IPS DF 4.7 (cell line): ENCODE measurements around the gene GP1BB.

Experiments used
- DNase-seq: peaks from one replicate; pipeline ENCODE4 v3.0.0-alpha.2; 2013; ENCODE audit warnings: low spot score; ENCODE audit errors: extremely low read depth

GP1BB gene

DNA sequence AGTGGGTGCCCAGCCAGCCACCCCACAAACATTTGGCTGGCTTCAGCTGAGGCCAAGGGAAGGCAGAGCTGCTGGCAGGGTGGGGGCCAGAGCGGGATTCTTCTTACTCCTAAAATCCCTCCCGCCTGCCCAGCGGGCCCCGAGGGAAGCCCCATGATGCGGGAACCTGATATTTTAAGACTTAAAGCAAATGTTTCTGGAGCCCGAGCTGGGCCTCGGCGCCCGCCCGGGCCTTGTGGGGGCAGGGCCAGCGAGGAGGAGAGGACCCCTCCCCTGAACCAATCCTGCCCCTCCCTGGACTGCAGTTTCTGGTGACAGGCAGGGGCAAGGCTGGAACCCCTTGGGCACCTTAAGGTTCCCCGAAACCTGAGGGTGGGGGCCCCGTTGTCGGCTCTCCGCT lies 17.2 kb downstream of the GP1BB start:
- no peak for DNase-seq

GRCh38 chr22:19741053-19741452 lies 17.7 kb downstream of the GP1BB start:
- no peak for DNase-seq

GRCh38 chr22:19742160-19743066 lies 19.1 kb downstream of the GP1BB start:
- DNase-seq: no peak

DNA sequence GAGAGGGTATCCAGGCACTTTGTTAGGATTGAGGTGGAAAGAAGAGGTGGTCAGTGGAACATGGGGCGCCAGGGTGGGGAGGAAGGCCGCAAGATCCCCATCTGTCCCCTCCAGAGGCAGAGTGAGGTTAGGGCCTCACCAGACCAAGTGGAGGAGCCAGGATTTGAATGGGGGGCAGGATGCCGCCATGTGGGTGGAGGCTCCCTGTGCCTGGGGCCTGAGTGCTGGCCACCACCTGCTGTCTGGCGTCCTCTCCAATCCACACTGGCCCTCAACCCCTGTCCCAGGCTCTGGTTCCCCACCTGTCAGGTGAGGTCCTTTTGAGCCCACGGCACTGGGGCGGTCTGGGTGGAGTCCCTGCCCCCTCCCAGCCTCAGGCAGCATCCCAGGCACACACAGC lies 19.7 kb downstream of the GP1BB start:
- DNase-seq: no peak

GRCh38 chr22:19743651-19744050 lies 20.3 kb downstream of the GP1BB start:
- no peak for DNase-seq

DNA sequence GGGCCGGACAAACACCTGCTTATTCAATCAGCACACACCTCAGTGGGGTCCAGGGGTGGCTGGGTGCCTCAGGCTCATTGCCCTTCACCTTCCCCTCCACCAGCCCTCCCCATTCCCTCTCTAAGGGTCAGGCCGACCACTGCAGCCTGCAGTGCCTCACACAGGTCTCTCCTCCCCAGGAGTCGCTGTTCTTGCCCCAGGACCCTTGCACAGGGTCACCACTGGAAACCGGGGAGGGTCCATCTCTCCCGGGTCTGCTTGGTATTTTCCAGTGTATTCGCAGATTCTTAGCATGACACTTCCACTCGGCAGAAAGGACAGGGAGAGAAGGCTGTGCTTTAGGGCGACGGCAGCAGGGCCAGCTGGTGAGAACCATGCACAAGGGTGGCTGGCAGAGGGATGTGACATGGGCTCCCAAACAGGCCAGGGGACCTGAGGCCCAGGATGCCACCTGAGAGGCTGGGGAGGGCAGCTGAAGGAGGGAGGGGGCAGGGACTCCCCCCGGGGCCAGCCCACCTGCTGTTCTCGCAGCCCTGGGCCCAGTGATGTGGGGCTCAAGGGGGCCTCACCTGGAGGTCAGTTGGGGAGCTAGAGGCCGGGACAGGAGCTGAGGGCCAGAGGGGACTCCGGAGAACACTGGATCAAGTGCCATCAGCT lies 21.1 kb downstream of the GP1BB start:
- no peak for DNase-seq

DNA sequence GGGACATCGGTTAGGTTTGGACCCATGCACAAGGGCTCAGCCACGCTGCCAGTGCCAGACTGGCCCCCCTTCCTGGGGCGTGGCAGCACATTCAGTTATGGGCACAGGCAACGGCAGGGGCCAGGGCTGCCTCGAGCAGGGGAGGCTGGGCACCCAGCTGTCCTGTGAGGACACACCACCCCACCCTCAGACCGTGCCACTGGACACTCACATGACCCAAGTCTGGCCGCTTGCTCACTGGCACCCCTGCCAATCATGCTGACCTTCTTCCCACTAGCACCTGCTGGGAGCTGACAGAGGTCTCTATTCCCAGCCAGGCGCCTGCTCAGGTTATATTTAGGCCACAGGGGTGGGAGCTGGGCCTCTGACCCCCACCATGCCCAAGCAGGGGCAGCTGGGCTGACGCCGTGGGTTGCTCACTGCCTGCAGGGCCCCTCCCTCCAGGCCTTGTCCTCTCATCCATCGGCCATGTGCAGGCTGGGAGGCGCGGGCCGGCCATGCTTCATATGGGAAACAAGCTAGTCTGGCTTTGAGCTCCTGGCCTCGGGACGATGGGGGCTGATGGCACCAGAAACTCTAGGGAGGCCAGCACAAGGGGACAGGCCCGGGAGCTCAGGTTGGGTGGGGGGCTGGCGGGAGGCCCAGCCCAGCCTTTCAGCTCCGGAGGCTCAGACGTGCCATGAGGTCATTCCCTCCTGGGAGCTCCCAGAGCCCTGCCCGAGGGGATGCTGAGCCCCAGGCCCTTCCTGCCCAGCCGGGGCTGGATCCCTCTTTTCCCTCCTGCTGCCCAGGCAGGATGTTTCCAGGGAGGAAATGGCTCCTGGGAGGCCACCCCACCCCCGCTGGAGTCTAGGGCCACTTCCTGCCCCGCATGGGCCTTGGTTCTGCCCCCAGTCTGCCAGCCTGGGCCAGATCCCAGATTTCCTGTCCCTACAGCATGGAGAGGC lies 22.1 kb downstream of the GP1BB start:
- DNase-seq: no peak

GRCh38 chr22:19746726-19747125 lies 23.4 kb downstream of the GP1BB start:
- no peak for DNase-seq

DNA sequence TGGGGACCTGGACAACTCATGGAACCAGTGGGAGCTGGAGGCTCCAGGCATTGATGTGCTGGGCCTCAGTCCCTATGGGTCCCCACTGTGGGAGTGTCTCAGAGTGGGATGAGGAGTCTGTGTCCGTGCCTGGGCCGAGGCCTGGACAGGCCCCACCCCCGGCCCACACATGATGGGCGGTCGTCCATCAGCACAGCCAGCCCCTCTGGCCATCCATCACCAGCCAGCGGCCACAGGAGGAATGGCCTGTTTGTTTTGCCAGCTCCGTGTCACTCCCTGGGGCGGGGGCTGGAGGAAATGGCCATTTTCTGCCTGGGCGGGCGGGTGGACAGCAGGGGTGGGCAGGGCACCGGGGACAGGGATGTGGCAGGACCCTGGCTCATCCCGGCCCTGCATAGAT lies 24.2 kb downstream of the GP1BB start:
- no peak for DNase-seq

GRCh38 chr22:19748139-19748538 lies 24.8 kb downstream of the GP1BB start:
- no peak for DNase-seq

GRCh38 chr22:19748991-19749664 lies 25.8 kb downstream of the GP1BB start:
- DNase-seq: no peak

- no peak for DNase-seq
These were observed 26.5 kb downstream of the GP1BB start for GRCh38 chr22:19749876-19750275.

- DNase-seq: no peak
These were observed 27.5 kb downstream of the GP1BB start for GRCh38 chr22:19750507-19751490.

- no peak for DNase-seq
These were observed 28.3 kb downstream of the GP1BB start for GRCh38 chr22:19751497-19752245.

GRCh38 chr22:19753090-19753842 lies 29.9 kb downstream of the GP1BB start:
- no peak for DNase-seq

DNA sequence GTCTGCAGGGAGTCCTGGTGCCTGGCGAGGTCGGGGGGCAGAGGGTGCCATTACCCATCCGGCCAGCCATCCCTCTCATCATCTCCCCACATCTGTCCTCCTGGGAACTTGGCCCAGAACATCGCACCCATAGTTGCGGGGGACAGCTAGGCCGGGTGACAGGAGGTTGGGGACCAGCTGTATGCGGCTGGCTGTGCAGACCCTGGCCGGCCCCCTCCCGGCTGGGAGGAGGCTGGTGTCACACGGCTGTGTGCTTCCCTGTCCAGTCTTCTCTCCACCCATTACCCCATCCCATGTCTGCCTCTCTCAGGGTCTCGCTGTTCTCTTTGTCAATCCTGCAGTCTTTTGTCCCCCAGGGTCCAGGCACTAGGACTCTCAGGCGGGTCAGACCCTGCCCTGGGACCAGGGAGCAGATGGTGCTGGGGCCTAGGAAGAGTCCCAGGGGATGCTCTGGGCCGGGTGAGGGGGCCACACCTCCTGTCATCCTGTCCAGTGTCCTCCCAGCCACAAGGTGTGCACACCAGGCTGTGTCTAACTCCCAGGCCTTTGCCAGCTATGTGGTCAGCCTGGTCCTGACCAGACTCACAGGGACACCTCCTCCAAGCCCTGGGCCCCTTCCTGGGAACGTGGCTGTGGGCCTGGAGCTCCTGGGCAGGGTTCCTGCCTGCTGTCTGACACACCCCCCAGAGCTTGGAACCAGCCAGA lies 30.8 kb downstream of the GP1BB start:
- DNase-seq: no peak

DNA sequence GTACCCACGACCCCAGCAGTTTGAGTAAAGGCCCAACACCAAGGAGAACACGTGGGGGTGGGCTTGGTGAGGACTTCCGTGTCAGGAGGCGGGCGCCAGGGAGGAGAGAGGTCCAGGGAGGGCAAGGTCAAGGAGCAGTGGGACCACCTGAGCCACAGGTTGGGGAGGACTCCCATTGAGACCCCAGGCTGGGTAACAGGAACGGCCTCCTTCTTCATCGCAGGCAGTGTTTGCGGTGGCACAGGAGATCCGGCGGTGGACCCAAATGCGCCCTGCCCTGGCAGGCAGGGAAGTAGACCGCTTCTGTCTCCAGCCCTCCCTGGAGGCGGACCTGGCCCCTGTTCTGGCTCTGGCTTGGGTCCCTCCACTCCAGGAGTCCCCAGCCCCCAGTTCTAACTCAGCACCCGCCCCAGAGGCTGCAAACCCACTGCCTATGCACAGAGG lies 31.4 kb downstream of the GP1BB start:
- no peak for DNase-seq
